T-helper 17 cell (primary cell): Measurements from ENCODE around the gene SIAH2. TPM values are rescaled to one million over a fixed set of nuclear protein-coding genes. Genes with fewer than 3 reads are reported as not detected.

Experiments used
- ATAC-seq: fragments of 150-1000 bp; cut with Tn5 transposase; 2 replicates; pipeline ENCODE4 v1.10.0; 2021; ENCODE audit warnings: mild to moderate bottlenecking, moderate library complexity
- DNase-seq, 3 donors: peaks; one replicate each; pipeline versions ENCODE4 v3.0.0 to v3.0.0-alpha.2; 2020 to 2021
- H3K9me3 ChIP-seq: one replicate; pipeline ENCODE4 v1.7.0; 2013; ENCODE audit warnings: low read length, mild to moderate bottlenecking; ENCODE audit not compliant: control insufficient read depth, poor library complexity, severe bottlenecking
- H3K27ac Mint-ChIP-seq: one replicate; pipeline ENCODE4 v1.8.0; 2022; ENCODE audit warnings: mild to moderate bottlenecking, moderate library complexity, mixed read lengths
- H3K27me3 Mint-ChIP-seq: one replicate; pipeline ENCODE4 v1.8.0; 2022; ENCODE audit warnings: mixed read lengths
- H3K36me3 Mint-ChIP-seq: one replicate; pipeline ENCODE4 v1.8.0; 2022; ENCODE audit warnings: low read depth, mixed read lengths
- H3K4me1 Mint-ChIP-seq: one replicate; pipeline ENCODE4 v1.8.0; 2022; ENCODE audit warnings: mild to moderate bottlenecking, mixed read lengths
- H3K4me3 Mint-ChIP-seq: one replicate; pipeline ENCODE4 v1.8.0; 2022; ENCODE audit warnings: mild to moderate bottlenecking, moderate library complexity, mixed read lengths
- total RNA-seq, 4 donors: library from RNA in 2 of 4; stranded (reverse) in 2 of 4; gene quantifications; one replicate each; pipeline ENCODE4 v1.2.3 and lab custom pipeline; 2022 to 2026

The SIAH2 gene
- total RNA-seq, 2 donors from 2014 or later, result 44.2 to 70.9 TPM

DNA sequence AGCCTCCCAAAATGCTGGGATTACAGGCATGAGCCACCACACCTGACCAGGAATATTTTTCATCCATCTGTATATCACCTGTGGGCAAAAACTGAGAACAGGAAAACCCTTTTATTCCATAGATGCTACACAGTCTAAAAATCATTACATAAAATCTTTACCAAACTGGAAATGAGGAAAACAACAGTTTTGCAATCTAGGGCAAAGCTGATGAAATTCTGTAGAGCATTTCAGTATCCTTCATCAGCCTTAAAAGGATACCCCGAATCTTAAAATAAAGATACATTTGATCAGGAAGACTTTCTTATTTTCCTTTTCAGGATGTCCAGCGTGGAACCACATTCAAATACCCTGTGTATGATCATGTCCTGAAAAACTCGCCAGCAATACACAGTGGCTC lies 7.1 kb downstream of the SIAH2 start:
- Mint-ChIP-seq H3K27ac (peak overlapping the region; percentile 93), H3K4me3 (no peak overlapping the region), H3K27me3 (no peaks in the 10 kb centered on the region), H3K4me1 (peaks cover 54% of the 10 kb centered on the region), H3K36me3 (peaks cover 3% of the 10 kb centered on the region)
- DNase-seq (no peak), ATAC-seq (no peak)
- no peaks in the 10 kb centered on the region for H3K9me3 ChIP-seq

DNA sequence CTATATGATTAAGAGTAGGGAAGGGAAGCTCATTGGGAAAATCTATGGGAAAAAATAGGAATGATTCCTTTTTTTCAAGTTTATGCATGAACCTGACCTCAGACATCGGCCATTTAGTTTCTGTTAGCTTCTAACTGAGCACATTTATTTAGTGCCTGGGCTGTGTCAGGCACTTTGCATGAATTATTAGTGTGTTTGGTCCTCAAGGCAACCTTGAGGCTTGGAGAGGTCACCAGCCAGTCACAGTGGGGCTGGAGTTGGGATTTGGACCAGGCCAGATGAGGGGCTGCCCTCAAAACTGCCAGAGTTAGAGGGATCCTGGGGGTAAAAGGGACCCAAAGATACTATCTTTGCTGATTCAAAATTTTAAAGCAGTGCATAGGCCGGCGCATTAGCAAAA lies 8.1 kb downstream of the SIAH2 start:
- Mint-ChIP-seq H3K4me3 (no peak overlapping the region), H3K4me1 (peaks cover 53% of the 10 kb centered on the region), H3K36me3 (peaks cover 3% of the 10 kb centered on the region), H3K27me3 (no peaks in the 10 kb centered on the region), H3K27ac (no peak overlapping the region)
- no peaks in the 10 kb centered on the region for H3K9me3 ChIP-seq
- DNase-seq, result no peak
- ATAC-seq, result no peak

- Mint-ChIP-seq H3K27me3 (no peaks in the 10 kb centered on the region), H3K27ac (peak overlapping the region; percentile 65), H3K4me1 (peaks cover 46% of the 10 kb centered on the region), H3K36me3 (peaks cover 3% of the 10 kb centered on the region), H3K4me3 (no peak overlapping the region)
- no peak for ATAC-seq
- DNase-seq, result no peak
- no peaks in the 10 kb centered on the region for H3K9me3 ChIP-seq
Measured at GRCh38 chr3:150751781-150752263, 11.1 kb downstream of the SIAH2 start.

GRCh38 chr3:150749255-150749654 lies 13.7 kb downstream of the SIAH2 start:
- Mint-ChIP-seq H3K4me1 (peaks cover 58% of the 10 kb centered on the region), H3K27me3 (no peaks in the 10 kb centered on the region), H3K36me3 (peaks cover 3% of the 10 kb centered on the region), H3K27ac (peak overlapping the region; percentile 65), H3K4me3 (no peak overlapping the region)
- ATAC-seq (no peak), DNase-seq (no peak)
- H3K9me3 ChIP-seq, result no peaks in the 10 kb centered on the region

GRCh38 chr3:150748684-150749047 lies 14.3 kb downstream of the SIAH2 start:
- H3K27me3 Mint-ChIP-seq, result no peaks in the 10 kb centered on the region
- H3K4me3 Mint-ChIP-seq, result peak overlapping the region; percentile 7
- peaks cover 56% of the 10 kb centered on the region for H3K4me1 Mint-ChIP-seq
- H3K9me3 ChIP-seq, result no peaks in the 10 kb centered on the region
- ATAC-seq (no peak), DNase-seq (no peak)
- peaks cover 3% of the 10 kb centered on the region for H3K36me3 Mint-ChIP-seq
- H3K27ac Mint-ChIP-seq, result peak overlapping the region; percentile 65

DNA sequence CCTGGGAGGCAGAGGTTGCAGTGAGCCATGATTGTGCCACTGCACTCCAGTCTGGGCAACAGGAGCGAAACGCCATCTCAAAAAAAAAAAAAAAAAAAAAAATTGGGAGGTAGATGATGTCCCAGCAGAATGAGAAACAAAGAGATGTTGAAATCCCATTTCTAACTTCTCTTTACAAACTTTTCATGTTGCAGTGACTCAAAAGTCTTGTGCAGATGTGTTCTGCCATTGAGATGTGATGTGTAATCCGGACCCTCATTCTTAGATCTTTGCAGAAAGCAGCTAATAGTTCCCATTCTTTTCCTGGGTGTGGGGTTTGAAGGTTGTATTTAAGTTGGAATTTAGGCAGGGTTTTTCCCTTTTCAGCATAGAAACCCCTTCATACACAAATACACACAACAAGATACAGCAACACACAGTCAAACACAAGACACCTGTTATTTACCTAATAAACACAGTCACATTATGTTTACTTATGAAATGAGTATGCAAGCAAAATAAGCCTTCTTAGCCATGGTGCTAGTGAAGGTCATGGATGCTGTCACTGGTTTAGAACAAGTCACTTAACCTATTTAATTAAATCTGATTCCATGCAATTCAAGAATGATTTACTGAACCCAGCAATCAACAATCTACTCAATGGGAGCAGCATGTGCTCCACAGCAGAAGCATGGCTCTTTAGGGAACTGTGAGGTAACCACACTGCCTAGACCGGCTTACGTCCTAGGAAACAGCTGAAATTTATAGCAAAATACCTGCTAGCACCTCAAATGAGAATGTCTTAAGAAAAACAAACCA lies 14.9 kb downstream of the SIAH2 start:
- ATAC-seq, result no peak
- DNase-seq, result no peak
- no peaks in the 10 kb centered on the region for H3K9me3 ChIP-seq
- Mint-ChIP-seq H3K4me1 (peaks cover 59% of the 10 kb centered on the region), H3K4me3 (no peak overlapping the region), H3K27me3 (no peaks in the 10 kb centered on the region), H3K27ac (no peak overlapping the region), H3K36me3 (peaks cover 2% of the 10 kb centered on the region)

DNA sequence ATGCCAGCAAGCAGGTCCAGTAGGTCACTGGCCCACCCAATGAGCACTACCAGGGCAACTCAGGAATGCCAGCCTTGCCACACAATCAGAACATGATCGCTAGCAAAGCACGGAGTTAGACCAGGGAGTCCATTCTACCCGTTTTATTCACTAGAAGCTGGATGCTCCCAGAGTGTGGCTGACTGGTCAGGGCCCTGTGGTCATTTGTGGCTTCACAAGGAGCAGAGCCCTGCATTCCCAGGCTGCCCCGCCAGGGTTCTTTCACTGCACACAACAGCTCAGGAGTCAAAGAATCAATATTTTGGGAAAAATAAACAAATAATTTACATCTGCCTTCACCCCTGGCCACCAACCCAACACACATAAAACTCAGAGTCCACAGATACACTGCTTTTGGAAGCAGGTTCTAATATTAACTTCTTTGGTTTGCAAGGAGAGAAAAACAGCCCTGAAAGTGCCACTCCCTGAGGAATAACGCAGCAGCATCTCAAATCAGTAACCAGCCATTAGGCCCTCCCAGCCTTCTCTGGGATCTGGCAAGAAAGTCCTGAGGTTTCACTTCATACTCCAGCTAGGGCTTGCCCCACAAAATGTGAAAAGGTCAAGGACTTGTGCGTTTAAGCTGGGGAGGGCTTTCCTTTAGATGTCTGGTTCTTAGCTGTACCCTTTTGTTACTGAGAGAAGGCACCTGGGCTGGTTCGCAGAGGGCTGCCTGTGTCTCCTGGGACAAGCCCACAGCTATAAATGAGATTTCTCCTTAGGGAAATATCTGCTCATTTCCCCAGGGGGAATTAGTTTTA lies 16.0 kb downstream of the SIAH2 start:
- H3K9me3 ChIP-seq, result no peaks in the 10 kb centered on the region
- no peaks in the 10 kb centered on the region for H3K27me3 Mint-ChIP-seq

DNA sequence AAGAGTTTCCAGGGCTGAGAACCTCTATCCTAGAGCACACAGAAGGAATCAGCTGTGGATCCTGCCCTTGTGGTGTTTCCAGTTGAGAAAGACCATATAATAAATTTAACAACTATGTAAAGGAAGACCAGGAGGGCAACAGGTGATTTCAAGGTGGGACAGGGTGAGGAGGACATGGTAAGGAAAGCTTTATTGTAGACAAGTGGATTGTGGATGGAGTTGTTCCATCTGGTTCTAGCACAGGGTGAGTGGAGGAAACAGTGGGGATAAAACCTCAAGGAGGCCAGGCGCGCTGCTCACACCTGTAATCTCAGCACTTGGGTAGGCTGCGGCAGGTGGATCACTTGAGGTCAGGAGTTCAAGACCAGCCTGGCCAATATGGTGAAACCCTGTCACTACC lies 17.1 kb downstream of the SIAH2 start:
- no peaks in the 10 kb centered on the region for H3K9me3 ChIP-seq
- DNase-seq, result no peak
- no peak for ATAC-seq
- Mint-ChIP-seq H3K4me3 (no peak overlapping the region), H3K36me3 (peaks cover 2% of the 10 kb centered on the region), H3K27ac (no peak overlapping the region), H3K4me1 (peaks cover 50% of the 10 kb centered on the region), H3K27me3 (no peaks in the 10 kb centered on the region)

More for the DNA sequence above, 16.0 kb downstream of the SIAH2 start:
- no peak overlapping the region for H3K4me3 Mint-ChIP-seq
- H3K36me3 Mint-ChIP-seq, result no peaks in the 10 kb centered on the region
- peaks cover 55% of the 10 kb centered on the region for H3K4me1 Mint-ChIP-seq
- ATAC-seq (no peak), DNase-seq (no peak)
- H3K27ac Mint-ChIP-seq, result peak overlapping the region; percentile 57

- Mint-ChIP-seq H3K36me3 (peaks cover 2% of the 10 kb centered on the region), H3K27ac (peak overlapping the region; percentile 56), H3K4me3 (no peak overlapping the region), H3K27me3 (no peaks in the 10 kb centered on the region), H3K4me1 (peaks cover 53% of the 10 kb centered on the region)
- DNase-seq (no peak), ATAC-seq (no peak)
- no peaks in the 10 kb centered on the region for H3K9me3 ChIP-seq
Measured at GRCh38 chr3:150744919-150745211, 18.1 kb downstream of the SIAH2 start.

GRCh38 chr3:150744041-150744918 lies 18.7 kb downstream of the SIAH2 start:
- no peak for ATAC-seq
- no peak for DNase-seq
- Mint-ChIP-seq H3K36me3 (peaks cover 2% of the 10 kb centered on the region), H3K4me1 (peaks cover 57% of the 10 kb centered on the region), H3K27me3 (no peaks in the 10 kb centered on the region), H3K4me3 (no peak overlapping the region), H3K27ac (peak overlapping the region; percentile 56)
- H3K9me3 ChIP-seq, result no peaks in the 10 kb centered on the region

DNA sequence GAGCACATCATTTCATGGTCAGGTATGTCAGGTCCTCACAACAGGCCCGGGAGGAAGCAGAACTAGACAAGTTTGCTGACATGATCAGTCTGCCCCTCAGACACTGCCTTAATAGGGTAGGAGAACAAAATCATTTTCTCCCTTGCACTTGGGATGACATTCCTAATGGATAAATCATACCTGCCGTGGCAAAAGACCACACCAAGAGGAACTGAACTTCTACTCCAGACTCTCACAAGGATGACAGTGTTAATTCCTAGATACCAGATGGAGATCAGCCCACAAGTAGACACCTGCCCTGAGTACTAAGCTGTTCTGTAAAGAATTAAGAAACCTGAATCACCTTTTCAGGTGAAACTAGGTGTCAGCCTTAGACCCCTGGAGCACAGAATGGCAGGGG lies 19.5 kb downstream of the SIAH2 start:
- no peaks in the 10 kb centered on the region for H3K9me3 ChIP-seq
- peaks cover 52% of the 10 kb centered on the region for H3K4me1 Mint-ChIP-seq
- H3K36me3 Mint-ChIP-seq, result peaks cover 2% of the 10 kb centered on the region
- ATAC-seq, result no peak
- peak overlapping the region; percentile 33 for H3K4me3 Mint-ChIP-seq
- no peak for DNase-seq
- no peaks in the 10 kb centered on the region for H3K27me3 Mint-ChIP-seq
- H3K27ac Mint-ChIP-seq, result no peak overlapping the region

GRCh38 chr3:150742679-150743078 lies 20.3 kb downstream of the SIAH2 start:
- DNase-seq (no peak), ATAC-seq (no peak)
- Mint-ChIP-seq H3K4me1 (peaks cover 53% of the 10 kb centered on the region), H3K27ac (no peak overlapping the region), H3K27me3 (no peaks in the 10 kb centered on the region), H3K4me3 (no peak overlapping the region), H3K36me3 (peaks cover 2% of the 10 kb centered on the region)
- H3K9me3 ChIP-seq, result no peaks in the 10 kb centered on the region

DNA sequence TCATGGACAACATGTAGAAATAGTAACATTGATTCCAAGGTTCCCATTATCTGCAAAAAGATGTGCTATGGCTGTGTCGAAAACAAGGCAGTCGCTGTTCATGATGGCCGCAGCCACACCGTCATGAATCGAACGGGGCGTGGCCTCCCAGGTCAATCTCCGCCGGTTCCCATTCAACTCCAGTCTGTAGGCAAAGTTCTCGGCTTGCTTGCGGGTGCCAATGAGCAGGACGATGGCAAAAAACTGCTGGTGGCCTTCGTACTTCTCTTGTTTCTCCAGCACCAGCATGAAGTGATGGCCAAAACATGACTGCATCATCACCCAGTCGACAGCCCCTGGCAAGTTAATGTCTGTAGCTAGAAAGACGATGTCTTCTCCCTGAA lies 20.8 kb downstream of the SIAH2 start:
- Mint-ChIP-seq H3K4me3 (no peak overlapping the region), H3K27me3 (no peaks in the 10 kb centered on the region), H3K4me1 (peaks cover 51% of the 10 kb centered on the region), H3K36me3 (peaks cover 2% of the 10 kb centered on the region), H3K27ac (no peak overlapping the region)
- ATAC-seq (no peak), DNase-seq (no peak)
- no peaks in the 10 kb centered on the region for H3K9me3 ChIP-seq
